SK-N-MC (cell line): ENCODE measurements around the gene MKRN1.

Source experiments
- EZH2 ChIP-seq: fragments of 200-600 bp; sonication (generic); IDR thresholded peaks from one replicate; pipeline ENCODE4 v1.6.1; 2017; ENCODE audit warnings: antibody characterized with exemption
- POLR2AphosphoS5 ChIP-seq: IDR thresholded peaks from 2 replicates; pipeline ENCODE4 v1.6.1; 2012; ENCODE audit warnings: mild to moderate bottlenecking, low read depth, low read length, borderline replicate concordance

DNA sequence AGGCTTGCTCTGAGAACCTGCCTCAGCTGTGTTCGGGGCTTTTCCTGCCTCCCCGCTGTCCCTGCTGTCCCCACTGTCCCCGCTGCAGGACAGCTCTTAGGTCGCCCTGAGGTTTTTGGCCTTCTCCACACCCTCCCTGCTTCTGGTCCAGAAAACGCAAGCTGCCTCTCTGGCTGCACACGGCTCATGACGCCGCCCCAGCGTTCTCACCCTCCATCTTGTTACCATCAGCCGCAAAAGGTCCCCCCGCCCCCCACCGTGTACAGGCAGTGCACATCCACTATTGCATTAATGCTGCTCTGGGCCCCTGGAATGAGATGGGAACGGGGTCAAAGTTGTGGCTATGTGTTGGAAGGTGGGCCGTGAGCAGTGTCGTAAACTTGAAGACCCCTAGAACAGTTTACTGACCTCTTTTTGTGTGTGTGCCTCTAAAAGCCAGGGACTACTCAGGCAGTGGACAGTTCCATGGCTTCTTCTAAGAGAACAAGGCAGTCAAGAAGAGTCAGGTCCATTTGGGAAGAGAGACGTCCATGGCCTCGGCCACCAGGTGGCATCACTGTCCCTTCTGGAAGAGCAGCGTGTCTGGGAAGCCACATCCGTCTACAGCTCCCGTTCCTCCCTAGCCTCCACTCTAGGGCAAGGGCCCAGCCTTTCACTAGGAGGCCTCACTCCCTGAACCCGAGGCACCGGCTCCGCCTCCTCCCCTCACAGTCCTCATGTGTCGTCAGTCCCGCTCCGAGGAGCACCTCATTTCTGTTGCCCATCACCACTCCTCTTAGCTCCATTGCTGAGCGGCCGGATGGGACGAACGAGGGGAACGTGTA, 38.5 kb upstream of the MKRN1 start:
- TF ChIP-seq EZH2 (no peak), POLR2AphosphoS5 (no peak)
